Heart left ventricle (tissue), 13 donors: ENCODE data around the gene RAD50.

Experiments used
- POLR2A ChIP-seq, 2 donors: fragments of 450-650 bp; IDR thresholded peaks; one replicate each; pipeline ENCODE4 v1.6.1; 2017; ENCODE audit warnings: antibody characterized with exemption in 2 of 2, mild to moderate bottlenecking in 2 of 2, moderate library complexity in 2 of 2
- TF ChIP-seq, protein P1 (sequence below), 12 donors: fragments of 200-600 bp; sonication (generic) in 4 of 12; IDR thresholded peaks; one replicate each; pipeline versions ENCODE4 v1.5.0 to v1.8.0; 2018 to 2022; ENCODE audit warnings: antibody characterized with exemption in 12 of 12, mild to moderate bottlenecking in 5 of 12
- donor health status: ischemic (EF 13 %, LVEDD 7.1; RV severe dilation, severe dysfunction).
- donor health status: DM: no; HTN: yes; CAD: no.
- donor health status: DM: no; HTN: no; CAD: no.
- donor health status: ischemic (EF 25% LVEDD 6.9; RV normal size, moderate dysfunction).
- donor health status: ischemic (EF 25% LVEDD 5.7; RV mildly dilated, moderate dysfunction).
- donor health status: ischemic (EF 35%, LVEDD 5.7; RV mildly dilated, moderate dysfunction).
- donor health status: nonischemic (EF 11% LVEDD 7.7; RV severe dilation, severe dysfunction).
- donor health status: DM: yes; HTN: yes; CAD: no.
- donor health status: PGD.
- donor health status: ischemic (EF 29% LVEDD 5.4; RV normal size, mild dysfunction).
- donor health status: nonischemic (EF 23%, LVEDD 6.1; RV moderate dilation, normal function).

DNA sequence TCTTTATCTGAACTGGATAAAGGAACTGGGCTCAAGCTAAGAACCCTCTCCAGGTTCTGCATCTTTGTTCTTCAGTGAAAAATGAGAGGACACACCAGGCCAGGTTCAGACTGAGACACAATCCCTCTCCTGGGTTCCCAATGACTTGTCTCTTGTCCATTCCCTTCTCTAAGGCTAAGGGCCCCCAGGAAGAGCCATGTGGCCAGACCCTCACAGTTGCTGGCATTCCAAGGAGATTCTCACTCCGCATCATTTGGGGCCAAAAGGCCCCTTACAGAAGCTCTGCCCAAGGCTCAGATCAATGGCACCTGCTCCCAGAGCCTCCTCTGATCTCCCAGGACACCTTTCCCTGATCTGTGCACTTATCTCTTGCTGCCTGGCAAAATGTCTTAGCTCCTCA lies 122.0 kb downstream of the RAD50 start:
- TF ChIP-seq, protein P1, sequence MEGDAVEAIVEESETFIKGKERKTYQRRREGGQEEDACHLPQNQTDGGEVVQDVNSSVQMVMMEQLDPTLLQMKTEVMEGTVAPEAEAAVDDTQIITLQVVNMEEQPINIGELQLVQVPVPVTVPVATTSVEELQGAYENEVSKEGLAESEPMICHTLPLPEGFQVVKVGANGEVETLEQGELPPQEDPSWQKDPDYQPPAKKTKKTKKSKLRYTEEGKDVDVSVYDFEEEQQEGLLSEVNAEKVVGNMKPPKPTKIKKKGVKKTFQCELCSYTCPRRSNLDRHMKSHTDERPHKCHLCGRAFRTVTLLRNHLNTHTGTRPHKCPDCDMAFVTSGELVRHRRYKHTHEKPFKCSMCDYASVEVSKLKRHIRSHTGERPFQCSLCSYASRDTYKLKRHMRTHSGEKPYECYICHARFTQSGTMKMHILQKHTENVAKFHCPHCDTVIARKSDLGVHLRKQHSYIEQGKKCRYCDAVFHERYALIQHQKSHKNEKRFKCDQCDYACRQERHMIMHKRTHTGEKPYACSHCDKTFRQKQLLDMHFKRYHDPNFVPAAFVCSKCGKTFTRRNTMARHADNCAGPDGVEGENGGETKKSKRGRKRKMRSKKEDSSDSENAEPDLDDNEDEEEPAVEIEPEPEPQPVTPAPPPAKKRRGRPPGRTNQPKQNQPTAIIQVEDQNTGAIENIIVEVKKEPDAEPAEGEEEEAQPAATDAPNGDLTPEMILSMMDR (IDR thresholded peaks at IDR 0.05) = no peak
- no peak for TF ChIP-seq POLR2A (IDR thresholded peaks at IDR 0.05)
